ENCODE results near the gene CD248.

GRCh38 chr11:66266378-66267038, 50.3 kb downstream of the CD248 start:
- TF ChIP-seq HDGF (IDR thresholded peaks at IDR 0.05; ENCODE audit: borderline replicate concordance) (no peak), TARDBP (IDR thresholded peaks at IDR 0.05) (no peak), SUZ12 (IDR thresholded peaks at IDR 0.05) (no peak), PKNOX1 (IDR thresholded peaks at IDR 0.05) (no peak), FOXK2 (IDR thresholded peaks at IDR 0.05) (no peak), BHLHE40 (IDR thresholded peaks at IDR 0.05; ENCODE audit: borderline replicate concordance) (no peak), ARNT (IDR thresholded peaks at IDR 0.05) (no peak), LEF1 (IDR thresholded peaks at IDR 0.05; ENCODE audit: borderline replicate concordance) (no peak), ZNF384 (IDR thresholded peaks at IDR 0.05) (no peak), FOXM1 (IDR thresholded peaks at IDR 0.05; ENCODE audit: borderline replicate concordance) (no peak), NFRKB (IDR thresholded peaks at IDR 0.05) (no peak)
